ENCODE results near the gene CD300LG. TPM values are rescaled to one million over a fixed set of nuclear protein-coding genes. Genes with fewer than 3 reads are reported as not detected.

CD300LG gene
- total RNA-seq, 1 donor from 2014 or later = not detected

GRCh38 chr17:43911904-43912303 is 64.9 kb downstream of the CD300LG start:
- no peak overlapping the region for H2AFZ ChIP-seq (ENCODE audit: low read depth, low read length)
- no peaks in the 10 kb centered on the region for H3K79me2 ChIP-seq (ENCODE audit: insufficient read depth, low read length)
- H3K4me1 Mint-ChIP-seq (ENCODE audit: low read depth, unreplicated experiment) = no peaks in the 10 kb centered on the region
- DNase-seq (ENCODE audit: low read depth) (no peak), FAIRE-seq (no peak)
- H3K27me3 Mint-ChIP-seq (ENCODE audit: low read depth, unreplicated experiment) = peaks cover 35% of the 10 kb centered on the region
- no peak for TF ChIP-seq EZH2 (IDR thresholded peaks at IDR 0.05; ENCODE audit: insufficient read depth, low read length)
- peaks cover 2% of the 10 kb centered on the region for H3K9me3 Mint-ChIP-seq (ENCODE audit: unreplicated experiment)
- no peak overlapping the region for H3K27ac ChIP-seq (ENCODE audit: low read depth, low read length)
- no peak overlapping the region for H3K4me2 ChIP-seq (ENCODE audit: low read length)
- H3K4me1 ChIP-seq (ENCODE audit: insufficient read depth, low read length) = peaks cover 11% of the 10 kb centered on the region
- no peak overlapping the region for H3K27ac Mint-ChIP-seq (ENCODE audit: unreplicated experiment)
- H3K4me3 ChIP-seq (ENCODE audit: insufficient read depth, low read depth, low read length) = no peak overlapping the region
- no peak overlapping the region for H3K9ac ChIP-seq (ENCODE audit: low read length)
- no peaks in the 10 kb centered on the region for H3K36me3 Mint-ChIP-seq (ENCODE audit: low read depth, unreplicated experiment)
- no peak overlapping the region for H3K4me3 Mint-ChIP-seq (ENCODE audit: unreplicated experiment)
- H3K27me3 ChIP-seq (ENCODE audit: insufficient read depth, low read length) = peaks cover 39% of the 10 kb centered on the region
- no peaks in the 10 kb centered on the region for H3K9me3 ChIP-seq (ENCODE audit: insufficient read depth, low read depth, low read length)
- no peaks in the 10 kb centered on the region for H4K20me1 ChIP-seq (ENCODE audit: insufficient read depth, low read length)
- no peaks in the 10 kb centered on the region for H3K36me3 ChIP-seq (ENCODE audit: insufficient read depth, low read length)

DNA sequence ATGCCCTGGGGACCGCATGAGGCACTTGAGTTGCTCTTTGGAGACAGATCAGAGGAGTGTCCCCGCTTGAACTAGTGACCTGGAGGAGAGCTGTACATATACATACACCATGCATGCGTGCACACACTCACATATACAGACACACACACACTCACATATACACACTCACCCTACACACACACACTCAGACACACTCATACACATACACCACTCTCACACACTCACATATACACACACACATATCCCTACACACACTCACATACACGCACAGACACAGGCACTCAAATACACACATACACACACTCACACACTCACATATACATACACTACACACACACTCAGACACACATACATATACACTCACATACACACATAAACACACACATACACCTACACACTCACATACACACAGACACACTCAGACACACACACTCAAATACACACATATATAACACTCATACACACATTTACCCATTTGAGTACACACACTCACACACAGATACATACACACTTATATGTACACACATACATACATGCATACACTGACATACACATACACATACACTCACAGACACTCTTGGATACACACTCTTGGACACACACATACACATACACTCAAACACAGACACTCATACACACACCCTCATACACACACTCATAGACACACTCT is 65.8 kb downstream of the CD300LG start:
- H3K79me2 ChIP-seq (ENCODE audit: insufficient read depth, low read length) = no peaks in the 10 kb centered on the region
- no peaks in the 10 kb centered on the region for H3K36me3 ChIP-seq (ENCODE audit: insufficient read depth, low read length)
- no peaks in the 10 kb centered on the region for H3K9me3 ChIP-seq (ENCODE audit: insufficient read depth, low read depth, low read length)
- no peak overlapping the region for H3K9ac ChIP-seq (ENCODE audit: low read length)
- peaks cover 2% of the 10 kb centered on the region for H3K9me3 Mint-ChIP-seq (ENCODE audit: unreplicated experiment)
- H3K4me3 Mint-ChIP-seq (ENCODE audit: unreplicated experiment) = no peak overlapping the region
- TF ChIP-seq EZH2 (IDR thresholded peaks at IDR 0.05; ENCODE audit: insufficient read depth, low read length) = no peak
- TF ChIP-seq, protein P1, sequence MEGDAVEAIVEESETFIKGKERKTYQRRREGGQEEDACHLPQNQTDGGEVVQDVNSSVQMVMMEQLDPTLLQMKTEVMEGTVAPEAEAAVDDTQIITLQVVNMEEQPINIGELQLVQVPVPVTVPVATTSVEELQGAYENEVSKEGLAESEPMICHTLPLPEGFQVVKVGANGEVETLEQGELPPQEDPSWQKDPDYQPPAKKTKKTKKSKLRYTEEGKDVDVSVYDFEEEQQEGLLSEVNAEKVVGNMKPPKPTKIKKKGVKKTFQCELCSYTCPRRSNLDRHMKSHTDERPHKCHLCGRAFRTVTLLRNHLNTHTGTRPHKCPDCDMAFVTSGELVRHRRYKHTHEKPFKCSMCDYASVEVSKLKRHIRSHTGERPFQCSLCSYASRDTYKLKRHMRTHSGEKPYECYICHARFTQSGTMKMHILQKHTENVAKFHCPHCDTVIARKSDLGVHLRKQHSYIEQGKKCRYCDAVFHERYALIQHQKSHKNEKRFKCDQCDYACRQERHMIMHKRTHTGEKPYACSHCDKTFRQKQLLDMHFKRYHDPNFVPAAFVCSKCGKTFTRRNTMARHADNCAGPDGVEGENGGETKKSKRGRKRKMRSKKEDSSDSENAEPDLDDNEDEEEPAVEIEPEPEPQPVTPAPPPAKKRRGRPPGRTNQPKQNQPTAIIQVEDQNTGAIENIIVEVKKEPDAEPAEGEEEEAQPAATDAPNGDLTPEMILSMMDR (IDR thresholded peaks at IDR 0.05; ENCODE audit: insufficient read depth, low read depth, low read length) = no peak
- no peak for DNase-seq (ENCODE audit: low read depth)
- no peak overlapping the region for H3K4me3 ChIP-seq (ENCODE audit: insufficient read depth, low read depth, low read length)
- H3K4me1 ChIP-seq (ENCODE audit: insufficient read depth, low read length) = peaks cover 5% of the 10 kb centered on the region
- no peaks in the 10 kb centered on the region for H3K4me1 Mint-ChIP-seq (ENCODE audit: low read depth, unreplicated experiment)
- H2AFZ ChIP-seq (ENCODE audit: low read depth, low read length) = no peak overlapping the region
- FAIRE-seq = no peak
- no peaks in the 10 kb centered on the region for H4K20me1 ChIP-seq (ENCODE audit: insufficient read depth, low read length)
- no peaks in the 10 kb centered on the region for H3K36me3 Mint-ChIP-seq (ENCODE audit: low read depth, unreplicated experiment)
- H3K27me3 ChIP-seq (ENCODE audit: insufficient read depth, low read length) = peaks cover 41% of the 10 kb centered on the region
- no peak overlapping the region for H3K27ac Mint-ChIP-seq (ENCODE audit: unreplicated experiment)
- H3K4me2 ChIP-seq (ENCODE audit: low read length) = no peak overlapping the region
- no peak overlapping the region for H3K27ac ChIP-seq (ENCODE audit: low read depth, low read length)
- H3K27me3 Mint-ChIP-seq (ENCODE audit: low read depth, unreplicated experiment) = peaks cover 40% of the 10 kb centered on the region

Other genes with a start within 250 kb of the CD300LG start
- gene MEOX1, start 185.3 kb upstream of the CD300LG start, total RNA-seq = not detected in 2 replicates
- gene SOST, start 88.4 kb upstream of the CD300LG start, total RNA-seq = not detected in 2 replicates
- gene DUSP3, start 68.2 kb upstream of the CD300LG start, total RNA-seq = 63.3 and 71.6 TPM in 2 replicates
- 0.16 TPM in 1 of 2 replicates, not detected in the other for gene CFAP97D1, start 66.7 kb upstream of the CD300LG start, total RNA-seq
- gene MPP3, start 14.0 kb upstream of the CD300LG start, total RNA-seq = 5.9 and 6.5 TPM in 2 replicates
- 7.6 and 8.0 TPM in 2 replicates for gene MPP2, start 60.4 kb downstream of the CD300LG start, total RNA-seq
- not detected in 2 replicates for gene PPY, start 95.3 kb downstream of the CD300LG start, total RNA-seq
- gene PYY, start 106.8 kb downstream of the CD300LG start, total RNA-seq = not detected in 2 replicates
- 0.91 and 1.0 TPM in 2 replicates for gene NAGS, start 157.4 kb downstream of the CD300LG start, total RNA-seq
- 17.1 and 21.8 TPM in 2 replicates for gene TMEM101, start 167.8 kb downstream of the CD300LG start, total RNA-seq
- 77.0 and 90.5 TPM in 2 replicates for gene LSM12, start 219.5 kb downstream of the CD300LG start, total RNA-seq
- gene G6PC3, start 223.6 kb downstream of the CD300LG start, total RNA-seq = 94.5 and 98.5 TPM in 2 replicates